Prostate gland (tissue), 2 donors: ENCODE data around the gene NTN1. TPM values are rescaled to one million over a fixed set of nuclear protein-coding genes. Genes with fewer than 3 reads are reported as not detected.

Source experiments
- DNase-seq: peaks from one replicate; pipeline ENCODE4 v3.0.0-alpha.2; 2019; ENCODE audit warnings: low spot score
- H3K27ac ChIP-seq, 2 donors: fragments of 200-600 bp; sonication (generic); 2 replicates each; pipeline ENCODE4 v1.5.1; 2017 to 2019
- H3K27me3 ChIP-seq: fragments of 200-600 bp; sonication (generic); replicated peaks from 2 replicates; pipeline ENCODE4 v1.5.1; 2019; ENCODE audit not compliant: insufficient read depth
- H3K36me3 ChIP-seq, 2 donors: fragments of 200-600 bp; sonication (generic); 1 replicate in 1 of 2; 2 replicates in 1 of 2; pipeline versions ENCODE4 v1.5.1 to v1.8.1; 2017 to 2019
- H3K4me1 ChIP-seq: fragments of 200-600 bp; sonication (generic); replicated peaks from 2 replicates; pipeline ENCODE4 v1.5.1; 2019
- H3K4me3 ChIP-seq, 2 donors: fragments of 200-600 bp; sonication (generic); 2 replicates each; pipeline ENCODE4 v1.5.1; 2017 to 2019
- H3K9me3 ChIP-seq: fragments of 200-600 bp; sonication (generic); 2 replicates; pipeline ENCODE4 v1.5.1; 2017
- POLR2A ChIP-seq: fragments of 450-650 bp; IDR thresholded peaks from one replicate; pipeline ENCODE4 v1.6.1; 2016; ENCODE audit warnings: antibody characterized with exemption, mild to moderate bottlenecking
- POLR2AphosphoS5 ChIP-seq: sonication (generic); formaldehyde crosslinking; IDR thresholded peaks from one replicate; pipeline ENCODE4 v1.6.1; 2017; ENCODE audit warnings: antibody characterized with exemption
- WGBS: methylation state at CpG from one replicate; pipeline ENCODE4 v1.1.5; 2018; 5-methylcytosine and 5-hydroxymethylcytosine counted together
- intact Hi-C: fragments of 100-400 bp; cut with DNase I; formaldehyde crosslinking; loops from one replicate; pipeline ENCODE4 v1.14.2; 2022
- total RNA-seq, 2 donors: library from RNA; depleted of rRNA; stranded (reverse); fragments of >200 nt; gene quantifications; one replicate each; pipeline ENCODE4 v1.1.0, GENCODE V29; 2016
- TF ChIP-seq, protein P1 (sequence below), 4 experiments: fragments of 200-600 bp in 2 of 4; fragments of 450-650 bp in 2 of 4; sonication (generic) in 2 of 4; IDR thresholded peaks; 1 replicate in 3 of 4; 2 replicates in 1 of 4; pipeline ENCODE4 v1.5.1; 2016 to 2019; ENCODE audit warnings: antibody characterized with exemption in 4 of 4, mild to moderate bottlenecking in 2 of 4, moderate library complexity in 2 of 4

The NTN1 gene
- total RNA-seq, 2 donors from 2014 or later = 9.2 to 11.4 TPM

DNA sequence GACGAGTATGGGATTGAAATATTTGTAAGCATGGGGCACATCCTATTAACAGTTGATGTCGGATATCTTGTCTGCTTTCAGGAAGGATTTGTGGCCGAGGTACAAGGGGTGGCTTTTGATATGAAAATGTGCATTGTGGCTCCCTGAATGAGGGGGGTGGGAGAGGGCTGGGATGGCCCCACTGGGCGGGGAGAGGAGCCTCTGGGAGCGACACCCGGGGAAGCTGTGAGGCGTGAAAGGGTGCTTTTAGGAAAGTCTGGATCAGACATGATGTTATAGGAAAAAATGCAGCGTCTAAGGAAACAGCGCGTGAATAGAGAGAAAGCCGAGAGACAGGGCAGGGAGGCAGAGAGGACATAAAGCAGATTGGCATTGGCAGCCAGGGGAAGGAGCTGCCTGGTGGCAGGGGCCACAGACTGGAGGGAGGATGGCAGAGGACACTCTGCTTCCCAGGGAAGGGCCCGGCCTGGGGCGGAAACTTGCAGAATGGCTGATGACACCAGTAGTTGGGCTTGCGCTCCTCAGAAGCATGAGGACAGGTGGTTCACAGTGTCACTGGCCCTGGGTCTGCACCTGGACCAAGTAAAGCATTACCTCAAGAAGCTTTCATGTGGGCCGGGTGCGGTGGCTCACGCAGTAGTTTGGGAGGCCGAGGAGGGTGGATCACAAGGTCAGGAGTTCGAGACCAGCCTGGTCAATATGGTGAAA lies 95.7 kb downstream of the NTN1 start:
- WGBS = 92% methylated on average over 19 of the region's 19 CpGs
- Histone ChIP-seq H3K27ac (no peak overlapping the region), H3K4me3 (no peak overlapping the region), H3K36me3 (no peaks in the 10 kb centered on the region), H3K9me3 (no peaks in the 10 kb centered on the region), H3K4me1 (no peaks in the 10 kb centered on the region), H3K27me3 (no peaks in the 10 kb centered on the region)
- TF ChIP-seq POLR2A (no peak), POLR2AphosphoS5 (no peak)
- TF ChIP-seq, protein P1, sequence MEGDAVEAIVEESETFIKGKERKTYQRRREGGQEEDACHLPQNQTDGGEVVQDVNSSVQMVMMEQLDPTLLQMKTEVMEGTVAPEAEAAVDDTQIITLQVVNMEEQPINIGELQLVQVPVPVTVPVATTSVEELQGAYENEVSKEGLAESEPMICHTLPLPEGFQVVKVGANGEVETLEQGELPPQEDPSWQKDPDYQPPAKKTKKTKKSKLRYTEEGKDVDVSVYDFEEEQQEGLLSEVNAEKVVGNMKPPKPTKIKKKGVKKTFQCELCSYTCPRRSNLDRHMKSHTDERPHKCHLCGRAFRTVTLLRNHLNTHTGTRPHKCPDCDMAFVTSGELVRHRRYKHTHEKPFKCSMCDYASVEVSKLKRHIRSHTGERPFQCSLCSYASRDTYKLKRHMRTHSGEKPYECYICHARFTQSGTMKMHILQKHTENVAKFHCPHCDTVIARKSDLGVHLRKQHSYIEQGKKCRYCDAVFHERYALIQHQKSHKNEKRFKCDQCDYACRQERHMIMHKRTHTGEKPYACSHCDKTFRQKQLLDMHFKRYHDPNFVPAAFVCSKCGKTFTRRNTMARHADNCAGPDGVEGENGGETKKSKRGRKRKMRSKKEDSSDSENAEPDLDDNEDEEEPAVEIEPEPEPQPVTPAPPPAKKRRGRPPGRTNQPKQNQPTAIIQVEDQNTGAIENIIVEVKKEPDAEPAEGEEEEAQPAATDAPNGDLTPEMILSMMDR (IDR thresholded peaks at IDR 0.05) = no peak
- no peak for DNase-seq
- intact Hi-C loops = no loop called here

DNA sequence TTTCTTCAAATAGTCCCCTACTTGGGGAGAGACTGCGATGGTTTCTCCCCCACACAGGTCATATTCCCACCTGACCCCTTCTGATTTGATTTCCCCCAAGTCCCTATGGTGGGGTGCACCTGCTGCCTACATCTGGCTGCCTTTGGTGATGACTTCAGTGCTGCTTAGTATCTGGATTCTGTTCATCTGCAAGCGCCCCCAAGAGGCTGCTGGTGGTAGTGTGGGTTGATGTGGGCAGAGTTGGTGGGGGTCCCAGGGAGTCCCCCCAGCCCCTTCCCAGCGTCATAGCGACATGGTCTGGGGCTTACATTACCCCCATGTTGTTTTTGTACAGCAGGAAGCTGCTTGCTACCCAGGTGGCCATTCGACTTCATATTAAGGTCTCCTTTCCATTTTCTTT lies 99.2 kb downstream of the NTN1 start:
- Histone ChIP-seq H3K36me3 (no peaks in the 10 kb centered on the region), H3K4me3 (no peak overlapping the region), H3K4me1 (no peaks in the 10 kb centered on the region), H3K9me3 (no peaks in the 10 kb centered on the region), H3K27ac (no peak overlapping the region), H3K27me3 (no peaks in the 10 kb centered on the region)
- WGBS = 45% methylated on average over 5 of the region's 5 CpGs
- DNase-seq = no peak
- intact Hi-C loops = no loop called here
- TF ChIP-seq POLR2A = no peak
- TF ChIP-seq, protein P1 (IDR thresholded peaks at IDR 0.05) = peak in 1 of 4 experiments; percentile 10
- TF ChIP-seq POLR2AphosphoS5 = no peak

DNA sequence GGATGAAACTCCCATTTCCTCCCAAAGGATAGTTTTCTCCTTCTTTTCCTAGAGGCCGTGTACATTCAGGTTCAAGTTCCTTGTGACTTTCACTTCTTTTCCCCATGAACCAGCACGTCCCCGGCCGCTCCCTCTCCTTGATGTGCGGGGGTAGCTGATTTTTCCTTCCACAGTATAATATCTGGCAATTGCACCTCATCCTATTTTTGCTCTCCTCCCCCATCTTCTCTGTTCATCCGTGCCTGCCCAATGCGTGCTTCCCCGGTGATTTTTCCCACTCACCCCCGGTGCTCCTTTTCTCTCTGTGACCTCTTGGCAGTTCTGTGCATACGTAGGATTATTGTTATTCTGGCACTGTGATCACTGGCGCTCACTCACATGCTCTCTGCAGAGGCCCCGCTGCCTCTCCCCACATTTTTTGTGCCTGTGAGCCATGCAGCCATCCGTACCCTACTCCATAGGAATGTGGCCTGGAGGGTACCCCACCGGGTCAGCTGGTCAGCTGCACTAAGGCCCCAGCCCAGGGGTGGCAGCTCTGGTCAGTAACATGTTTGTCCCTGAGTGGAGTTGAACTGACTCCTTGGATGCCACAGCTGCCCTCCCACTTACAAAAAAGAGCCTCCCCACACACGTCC lies 100.0 kb downstream of the NTN1 start:
- H3K36me3 ChIP-seq = no peaks in the 10 kb centered on the region
- no peak for TF ChIP-seq POLR2AphosphoS5
- TF ChIP-seq POLR2A = no peak
- TF ChIP-seq, protein P1 (IDR thresholded peaks at IDR 0.05) = no peak
- WGBS = 85% methylated on average over 15 of the region's 15 CpGs
- no peak for DNase-seq
- intact Hi-C loops = no loop called here
- H3K27me3 ChIP-seq = no peaks in the 10 kb centered on the region
- H3K27ac ChIP-seq = no peak overlapping the region
- H3K4me3 ChIP-seq = no peak overlapping the region
- no peaks in the 10 kb centered on the region for H3K9me3 ChIP-seq
- no peaks in the 10 kb centered on the region for H3K4me1 ChIP-seq

DNA sequence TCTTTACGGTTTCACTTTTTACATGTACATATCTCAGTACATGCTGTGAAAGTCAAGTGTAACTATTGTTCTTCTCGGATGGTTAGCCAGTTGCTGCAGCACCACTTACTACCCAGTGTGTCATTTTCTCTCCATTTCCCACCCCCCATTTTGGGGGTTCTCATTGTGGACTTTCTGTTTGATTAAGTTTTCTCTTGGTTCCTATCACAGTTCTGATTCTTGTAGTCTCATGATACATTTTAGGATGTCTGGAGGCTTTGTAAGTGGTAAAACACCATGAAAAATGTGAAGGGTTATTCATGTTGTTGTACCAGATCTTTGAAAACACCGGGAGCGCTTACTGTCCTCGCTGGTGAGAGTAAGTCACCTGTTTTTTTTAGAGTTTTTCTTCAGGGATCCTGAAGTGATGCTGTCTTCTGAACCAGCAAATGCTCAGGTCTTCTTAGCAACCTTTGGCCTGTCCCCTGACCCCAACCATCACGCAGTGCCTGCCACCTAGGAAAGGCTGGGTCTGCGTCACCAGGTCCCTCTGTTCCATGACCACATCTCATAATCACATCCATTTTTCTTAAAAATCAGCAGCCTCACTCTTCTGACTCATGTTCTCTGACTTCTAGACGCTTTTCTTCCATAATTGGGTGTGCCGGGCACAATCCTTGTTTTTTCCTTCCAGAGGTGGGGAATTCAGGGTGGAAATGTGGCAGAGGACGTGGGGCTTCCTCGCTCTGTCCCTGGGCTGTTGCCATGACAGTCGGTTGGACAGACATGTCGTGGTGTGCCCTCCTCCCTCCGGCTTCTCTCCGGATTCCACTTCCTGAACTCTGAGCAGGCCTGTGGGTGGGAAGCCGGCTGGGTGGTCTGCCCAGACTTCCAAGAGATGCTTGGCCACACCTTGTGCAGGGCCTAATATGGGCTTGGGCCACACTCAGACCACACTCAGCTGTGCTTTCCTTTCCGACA lies 102.6 kb downstream of the NTN1 start:
- DNase-seq = no peak
- H3K27ac ChIP-seq = no peak overlapping the region
- H3K9me3 ChIP-seq = no peaks in the 10 kb centered on the region
- H3K4me1 ChIP-seq = no peaks in the 10 kb centered on the region
- no peaks in the 10 kb centered on the region for H3K27me3 ChIP-seq
- WGBS = 76% methylated on average over 17 of the region's 17 CpGs
- H3K4me3 ChIP-seq = no peak overlapping the region
- intact Hi-C loops = no loop called here
- no peaks in the 10 kb centered on the region for H3K36me3 ChIP-seq
- TF ChIP-seq, protein P1 (IDR thresholded peaks at IDR 0.05) = no peak
- TF ChIP-seq POLR2AphosphoS5 = no peak
- no peak for TF ChIP-seq POLR2A
